Bronchial epithelial cell (primary cell): Measurements from ENCODE around the gene TNRC6C. TPM values are rescaled to one million over a fixed set of nuclear protein-coding genes. Genes with fewer than 3 reads are reported as not detected.

Source experiments
- DNase-seq: peaks from one replicate; pipeline ENCODE4 v3.0.0-alpha.2; 2010; ENCODE audit warnings: low read depth
- FAIRE-seq: peaks from 2 replicates; lab custom pipeline; 2011; peaks lifted over from hg19 to GRCh38; lab: Jason Lieb, UNC
- H3K27me3 ChIP-seq: 2 replicates; pipeline ENCODE4 v1.5.1; 2011; ENCODE audit warnings: low read length; ENCODE audit not compliant: control insufficient read depth, insufficient read depth
- H3K36me3 ChIP-seq: 2 replicates; pipeline ENCODE4 v1.5.1; 2011; ENCODE audit warnings: low read length; ENCODE audit not compliant: control insufficient read depth, insufficient read depth
- H3K4me3 ChIP-seq: 2 replicates; pipeline ENCODE4 v1.5.1; 2011; ENCODE audit warnings: mild to moderate bottlenecking, low read depth, low read length, control low read depth
- CTCF ChIP-seq: IDR thresholded peaks from 2 replicates; pipeline ENCODE4 v1.5.1; 2011; ENCODE audit warnings: mild to moderate bottlenecking, moderate library complexity, low read length, control low read depth, inconsistent platforms; ENCODE audit not compliant: insufficient read depth, severe bottlenecking
- total RNA-seq: library from RNA; depleted of rRNA; stranded (reverse); fragments of >200 nt; gene quantifications from 2 replicates; pipeline ENCODE4 v1.2.1, GENCODE V29; 2014

Gene TNRC6C
- total RNA-seq, 1 donor from 2014 or later = 0.79 TPM

GRCh38 chr17:78143214-78144146 is 185.0 kb downstream of the TNRC6C start:
- FAIRE-seq (no peak), DNase-seq (no peak)
- no peak for TF ChIP-seq CTCF
- Histone ChIP-seq H3K36me3 (no peaks in the 10 kb centered on the region), H3K27me3 (no peaks in the 10 kb centered on the region), H3K4me3 (no peak overlapping the region)

- DNase-seq = no peak
- no peak for TF ChIP-seq CTCF
- no peaks in the 10 kb centered on the region for H3K27me3 ChIP-seq
- H3K36me3 ChIP-seq = no peaks in the 10 kb centered on the region
- H3K4me3 ChIP-seq = no peak overlapping the region
- no peak for FAIRE-seq
These were observed 185.7 kb downstream of the TNRC6C start for GRCh38 chr17:78144147-78144719.

- no peak for DNase-seq
- FAIRE-seq = no peak
- Histone ChIP-seq H3K36me3 (no peaks in the 10 kb centered on the region), H3K4me3 (no peak overlapping the region), H3K27me3 (no peaks in the 10 kb centered on the region)
- no peak for TF ChIP-seq CTCF
These were observed 186.5 kb downstream of the TNRC6C start for GRCh38 chr17:78144736-78145641.

- FAIRE-seq (no peak), DNase-seq (no peak)
- H3K36me3 ChIP-seq = no peaks in the 10 kb centered on the region
- H3K4me3 ChIP-seq = no peak overlapping the region
- TF ChIP-seq CTCF = no peak
- no peaks in the 10 kb centered on the region for H3K27me3 ChIP-seq
These were observed 188.0 kb downstream of the TNRC6C start for GRCh38 chr17:78146471-78146869.

DNA sequence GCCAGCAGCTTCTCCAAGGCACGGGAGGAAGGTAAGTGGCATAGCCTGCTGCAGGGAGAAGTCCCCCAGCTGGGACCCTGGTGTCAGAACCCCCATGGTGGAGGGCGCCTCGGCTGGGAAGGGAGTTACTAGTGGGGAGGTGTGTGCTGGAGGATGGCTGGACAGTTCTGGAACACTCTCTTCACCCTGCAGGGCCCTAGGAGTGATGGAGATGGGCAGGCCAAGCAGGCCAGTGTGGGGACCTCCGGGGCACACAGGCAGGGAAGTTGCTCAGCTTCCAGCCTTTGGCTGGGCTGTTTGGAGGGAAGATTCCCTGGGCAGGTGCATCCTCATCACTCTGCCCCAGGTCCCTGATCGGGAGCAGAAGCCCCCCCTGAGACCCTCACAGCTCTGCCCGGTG is 188.4 kb downstream of the TNRC6C start:
- FAIRE-seq (no peak), DNase-seq (no peak)
- no peak overlapping the region for H3K4me3 ChIP-seq
- no peak for TF ChIP-seq CTCF
- H3K27me3 ChIP-seq = no peaks in the 10 kb centered on the region
- H3K36me3 ChIP-seq = no peaks in the 10 kb centered on the region
